CD4-positive, alpha-beta T cell treated with Interleukin-15 for 1 hour (primary cell): Measurements from ENCODE around the gene GKN2.
A peak's percentile ranks its signal among the peaks of the same experiment; 100 is the strongest.
"Not testable (repeated sequence)": the region's sequence is repeated elsewhere in the genome, so short reads cannot be mapped to it uniquely, and the experiment has no call there.

Experiments
- DNase-seq: peaks from one replicate; pipeline ENCODE4 v3.0.0-alpha.2; 2020

The GKN2 gene

GRCh38 chr2:68955432-68955831 is 2.7 kb upstream of the GKN2 start:
- DNase-seq, result not testable (repeated sequence)

- DNase-seq, result no peak
Observed at GRCh38 chr2:68951899-68952298, 794 bp downstream of the GKN2 start.

GRCh38 chr2:68948710-68949109 is 4.0 kb downstream of the GKN2 start:
- DNase-seq, result no peak

- no peak for DNase-seq
Observed at GRCh38 chr2:68946117-68946516, 6.6 kb downstream of the GKN2 start.

- DNase-seq, result peak; percentile 40
Observed at GRCh38 chr2:68943581-68944568, 8.8 kb downstream of the GKN2 start.

GRCh38 chr2:68942827-68943226 is 9.9 kb downstream of the GKN2 start:
- no peak for DNase-seq

GRCh38 chr2:68940369-68940768 is 12.3 kb downstream of the GKN2 start:
- DNase-seq, result no peak

GRCh38 chr2:68939962-68940361 is 12.7 kb downstream of the GKN2 start:
- DNase-seq, result no peak

- no peak for DNase-seq
Observed at GRCh38 chr2:68938938-68939337, 13.8 kb downstream of the GKN2 start.

GRCh38 chr2:68937346-68938055 is 15.2 kb downstream of the GKN2 start:
- no peak for DNase-seq

- DNase-seq, result no peak
Observed at GRCh38 chr2:68936889-68937288, 15.8 kb downstream of the GKN2 start.

- no peak for DNase-seq
Observed at GRCh38 chr2:68936427-68936826, 16.3 kb downstream of the GKN2 start.

- no peak for DNase-seq
Observed at GRCh38 chr2:68935471-68935870, 17.2 kb downstream of the GKN2 start.

GRCh38 chr2:68934021-68934420 is 18.7 kb downstream of the GKN2 start:
- DNase-seq, result no peak

GRCh38 chr2:68932402-68932801 is 20.3 kb downstream of the GKN2 start:
- no peak for DNase-seq

GRCh38 chr2:68931799-68932198 is 20.9 kb downstream of the GKN2 start:
- no peak for DNase-seq

GRCh38 chr2:68931149-68931711 is 21.5 kb downstream of the GKN2 start:
- DNase-seq, result no peak

GRCh38 chr2:68926796-68927195 is 25.9 kb downstream of the GKN2 start:
- no peak for DNase-seq

- DNase-seq, result peak; percentile 57
Observed at GRCh38 chr2:68925295-68925896, 27.3 kb downstream of the GKN2 start.

GRCh38 chr2:68921646-68922045 is 31.0 kb downstream of the GKN2 start:
- DNase-seq, result no peak

GRCh38 chr2:68920481-68921170 is 32.1 kb downstream of the GKN2 start:
- DNase-seq, result no peak

- no peak for DNase-seq
Observed at GRCh38 chr2:68918497-68918896, 34.2 kb downstream of the GKN2 start.
